H1 (cell line): ENCODE data around the gene TLE3. TPM values are rescaled to one million over a fixed set of nuclear protein-coding genes. Genes with fewer than 3 reads are reported as not detected.

Experiments used
- CTCF ChIA-PET: fragments of 300-600 bp; sonication (Branson Sonifier 250); formaldehyde crosslinking; loops from one replicate; lab custom pipeline; 2021; ENCODE audit not compliant: partially characterized antibody; lab: Charles Lee
- POLR2A ChIA-PET: fragments of 300-600 bp; sonication (Branson Sonifier 250); formaldehyde crosslinking; loops from one replicate; lab custom pipeline; 2021; ENCODE audit warnings: inconsistent platforms; ENCODE audit not compliant: partially characterized antibody; lab: Charles Lee
- DNase-seq, 2 experiments: peaks; one replicate each; pipeline versions ENCODE4 v3.0.0 to v3.0.0-alpha.2; 2010 to 2022; ENCODE audit warnings: low spot score in 2 of 2, low read depth in 1 of 2, mixed read lengths in 1 of 2
- FAIRE-seq: peaks from 2 replicates; lab custom pipeline; 2011; peaks lifted over from hg19 to GRCh38; lab: Jason Lieb, UNC
- H2AFZ ChIP-seq: 2 replicates; pipeline ENCODE4 v1.8.1; 2012; ENCODE audit warnings: low read length, inconsistent platforms
- H2AK5ac ChIP-seq: 2 replicates; pipeline ENCODE4 v1.6.1; 2013; ENCODE audit warnings: low read depth, low read length
- H2BK120ac ChIP-seq: replicated peaks from 2 replicates; pipeline ENCODE3; 2013; ENCODE audit warnings: low read depth, low read length, inconsistent platforms
- H2BK12ac ChIP-seq: 2 replicates; pipeline ENCODE4 v1.6.1; 2013; ENCODE audit warnings: low read depth, low read length
- H2BK15ac ChIP-seq: 2 replicates; pipeline ENCODE4 v1.6.1; 2013; ENCODE audit warnings: low read length
- H2BK20ac ChIP-seq: 2 replicates; pipeline ENCODE4 v1.6.1; 2013; ENCODE audit warnings: low read length
- H2BK5ac ChIP-seq: 2 replicates; pipeline ENCODE4 v1.6.1; 2013; ENCODE audit warnings: low read depth, low read length
- H3K14ac ChIP-seq: 2 replicates; pipeline ENCODE4 v1.6.1; 2013; ENCODE audit warnings: inconsistent platforms; ENCODE audit not compliant: insufficient read length
- H3K18ac ChIP-seq: 2 replicates; pipeline ENCODE4 v1.6.1; 2013; ENCODE audit warnings: low read length; ENCODE audit errors: extremely low read depth
- H3K23ac ChIP-seq: 2 replicates; pipeline ENCODE4 v1.6.1; 2013; ENCODE audit warnings: inconsistent platforms; ENCODE audit not compliant: insufficient read length
- H3K23me2 ChIP-seq: 2 replicates; pipeline ENCODE4 v1.6.1; 2013; ENCODE audit warnings: low read depth, low read length
- H3K27ac ChIP-seq: 2 replicates; pipeline ENCODE4 v1.6.1; 2011; ENCODE audit warnings: low read depth, low read length, inconsistent platforms
- H3K27me3 ChIP-seq, 4 experiments: replicated peaks in 1 of 4; 1 replicate in 1 of 4; 2 replicates in 3 of 4; pipeline versions ENCODE4 v1.6.1 to v1.8.1; 2011 to 2013; ENCODE audit warnings: low read length in 3 of 4, mild to moderate bottlenecking in 3 of 4, inconsistent platforms in 2 of 4, mixed read lengths in 2 of 4, moderate library complexity in 1 of 4; ENCODE audit not compliant: control insufficient read depth in 3 of 4, insufficient read depth in 3 of 4; ENCODE audit errors: extremely low read depth in 1 of 4
- H3K36me3 ChIP-seq, 4 experiments: 2 replicates each; pipeline versions ENCODE4 v1.6.1 to v1.8.1; 2011 to 2013; ENCODE audit warnings: mild to moderate bottlenecking in 4 of 4, low read length in 3 of 4, moderate library complexity in 2 of 4, control low read depth in 1 of 4, inconsistent platforms in 1 of 4; ENCODE audit not compliant: insufficient read depth in 4 of 4, control insufficient read depth in 2 of 4
- H3K4ac ChIP-seq: replicated peaks from 2 replicates; pipeline ENCODE3; 2013; ENCODE audit warnings: low read length, low read depth, mixed read lengths, inconsistent platforms; ENCODE audit not compliant: insufficient read length
- H3K4me1 ChIP-seq, 4 experiments: replicated peaks in 1 of 4; 1 replicate in 1 of 4; 2 replicates in 3 of 4; pipeline versions ENCODE4 v1.6.1 to v1.8.1; 2011 to 2013; ENCODE audit warnings: low read length in 3 of 4, inconsistent platforms in 2 of 4, mixed read lengths in 1 of 4; ENCODE audit not compliant: insufficient read depth in 4 of 4, control insufficient read depth in 3 of 4
- H3K4me2 ChIP-seq, 2 experiments: 2 replicates each; pipeline versions ENCODE4 v1.6.1 to v1.8.1; 2011 to 2013; ENCODE audit warnings: low read depth in 2 of 2, low read length in 2 of 2, control low read depth in 1 of 2, inconsistent platforms in 1 of 2, mild to moderate bottlenecking in 1 of 2; ENCODE audit not compliant: insufficient read depth in 1 of 2
- H3K4me3 ChIP-seq, 4 experiments: fragments of 200-600, 300-600 bp in 1 of 4; sonication (generic), shearing (Covaris generic), sonication (Bioruptor Twin) in 1 of 4; 2 replicates each; pipeline versions ENCODE4 v1.5.1 to v1.8.1; 2011 to 2016; ENCODE audit warnings: low read length in 4 of 4, low read depth in 3 of 4, control low read depth in 2 of 4, inconsistent platforms in 2 of 4, mild to moderate bottlenecking in 2 of 4, mixed read lengths in 1 of 4, moderate library complexity in 1 of 4; ENCODE audit not compliant: insufficient read depth in 2 of 4; ENCODE audit errors: extremely low read depth in 1 of 4
- H3K56ac ChIP-seq: replicated peaks from 2 replicates; pipeline ENCODE3; 2013; ENCODE audit warnings: low read depth, mild to moderate bottlenecking, mixed read lengths, low read length, inconsistent platforms; ENCODE audit not compliant: insufficient read length
- H3K79me1 ChIP-seq: 2 replicates; pipeline ENCODE4 v1.6.1; 2013; ENCODE audit warnings: low read depth, low read length, control low read depth
- H3K79me2 ChIP-seq, 2 experiments: 2 replicates each; pipeline versions ENCODE4 v1.6.1 to v1.8.1; 2012 to 2013; ENCODE audit warnings: low read length in 2 of 2, mild to moderate bottlenecking in 2 of 2, inconsistent platforms in 1 of 2; ENCODE audit not compliant: insufficient read depth in 2 of 2, control insufficient read depth in 1 of 2
- H3K9ac ChIP-seq, 4 experiments: replicated peaks in 1 of 4; 1 replicate in 1 of 4; 2 replicates in 3 of 4; pipeline versions ENCODE4 v1.6.1 to v1.8.1; 2011 to 2013; ENCODE audit warnings: low read depth in 3 of 4, low read length in 3 of 4, control low read depth in 2 of 4, mild to moderate bottlenecking in 2 of 4, moderate library complexity in 2 of 4, inconsistent platforms in 1 of 4; ENCODE audit errors: extremely low read depth in 1 of 4
- H3K9me3 ChIP-seq, 2 experiments: 2 replicates each; pipeline versions ENCODE4 v1.6.1 to v1.8.1; 2012 to 2013; ENCODE audit warnings: mild to moderate bottlenecking in 2 of 2, moderate library complexity in 2 of 2, control low read depth in 1 of 2, inconsistent platforms in 1 of 2, low read depth in 1 of 2, low read length in 1 of 2, mixed read lengths in 1 of 2; ENCODE audit not compliant: insufficient read depth in 2 of 2
- H4K20me1 ChIP-seq, 2 experiments: replicated peaks in 1 of 2; 2 replicates each; pipeline versions ENCODE3 to v1.8.1; 2011 to 2013; ENCODE audit warnings: inconsistent platforms in 2 of 2, low read length in 2 of 2, mild to moderate bottlenecking in 1 of 2; ENCODE audit not compliant: insufficient read depth in 2 of 2, control insufficient read depth in 1 of 2
- H4K5ac ChIP-seq: 2 replicates; pipeline ENCODE4 v1.6.1; 2013; ENCODE audit warnings: low read length, low read depth, mixed read lengths, inconsistent platforms; ENCODE audit not compliant: insufficient read length
- H4K8ac ChIP-seq: 2 replicates; pipeline ENCODE4 v1.8.0; 2013; ENCODE audit warnings: mild to moderate bottlenecking, moderate library complexity, low read length, inconsistent platforms; ENCODE audit not compliant: insufficient read depth; ENCODE audit errors: extremely low read depth
- H4K91ac ChIP-seq: replicated peaks from 2 replicates; pipeline ENCODE3; 2013; ENCODE audit warnings: low read length, mixed read lengths, inconsistent platforms; ENCODE audit not compliant: insufficient read length
- BCL11A ChIP-seq, 2 experiments: IDR thresholded peaks; one replicate each; pipeline ENCODE4 v1.6.1; 2011; ENCODE audit warnings: low read depth in 2 of 2, low read length in 2 of 2, mild to moderate bottlenecking in 2 of 2
- CHD1 ChIP-seq: IDR thresholded peaks from 2 replicates; pipeline ENCODE4 v1.6.1; 2012; ENCODE audit warnings: low read depth, low read length, improper control_type of control experiment
- CHD2 ChIP-seq: IDR thresholded peaks from 2 replicates; pipeline ENCODE4 v1.6.1; 2012; ENCODE audit warnings: low read length, improper control_type of control experiment
- CREB1 ChIP-seq: IDR thresholded peaks from 2 replicates; pipeline ENCODE4 v1.6.1; 2012; ENCODE audit warnings: inconsistent platforms
- GABPA ChIP-seq: IDR thresholded peaks from 2 replicates; pipeline ENCODE4 v1.6.1; 2011; ENCODE audit warnings: mild to moderate bottlenecking, low read length, moderate library complexity, borderline replicate concordance; ENCODE audit not compliant: insufficient read depth
- KDM4A ChIP-seq: IDR thresholded peaks from one replicate; pipeline ENCODE4 v1.7.1; 2012; ENCODE audit warnings: low read depth, mild to moderate bottlenecking, moderate library complexity, low read length, inconsistent platforms; ENCODE audit not compliant: severe bottlenecking
- MAX ChIP-seq: IDR thresholded peaks from 2 replicates; pipeline ENCODE4 v1.6.1; 2012; ENCODE audit warnings: inconsistent platforms
- NRF1 ChIP-seq: IDR thresholded peaks from 2 replicates; pipeline ENCODE4 v1.6.1; 2011; ENCODE audit warnings: mild to moderate bottlenecking, low read depth, low read length, improper control_type of control experiment
- SIX5 ChIP-seq: IDR thresholded peaks from 2 replicates; pipeline ENCODE4 v1.6.1; 2011; ENCODE audit warnings: mild to moderate bottlenecking, low read depth, low read length
- TAF1 ChIP-seq: IDR thresholded peaks from 2 replicates; pipeline ENCODE4 v1.6.1; 2011; ENCODE audit warnings: mild to moderate bottlenecking, low read depth, low read length
- WGBS, 2 experiments: shearing (Covaris generic) in 1 of 2; methylation state at CpG; one replicate each; pipeline versions ENCODE4 v1.1.6 to v1.1.7; 2013 to 2015; ENCODE audit warnings: low lambda C conversion rate in 2 of 2, mixed read lengths in 2 of 2, inconsistent platforms in 1 of 2, low coverage in 1 of 2, missing lambda C conversion rate in 1 of 2; ENCODE audit not compliant: insufficient replicate concordance in 2 of 2, insufficient coverage in 1 of 2, insufficient read length in 1 of 2; ENCODE audit errors: extremely low coverage in 1 of 2, missing lambda C conversion rate in 1 of 2; 5-methylcytosine and 5-hydroxymethylcytosine counted together
- polyA plus RNA-seq, 7 experiments: library from polyadenylated mRNA; depleted of rRNA in 3 of 7; stranded (reverse) in 5 of 7; unstranded in 2 of 7; fragments of >200 nt in 5 of 7; fragments of 200-250 nt in 2 of 7; gene quantifications; 1 replicate in 5 of 7; 2 replicates in 1 of 7; 4 replicates in 1 of 7; pipeline versions ENCODE4 v1.2.1 to v1.2.3, GENCODE V29; 2011 to 2013; ENCODE audit warnings: missing spikeins in 2 of 7, mixed read lengths in 2 of 7
- total RNA-seq: library from RNA; stranded (reverse); fragmentation: NEBNext Ultra II Directional; extraction: Animal tissue kit (Norgen Biotek cat#: 25700); gene quantifications from 2 replicates; pipeline ENCODE4 v1.2.1, GENCODE V29; 2021

TLE3 gene
- total and polyA plus RNA-seq, 2 of the 8 experiments (the other 6 are each of a cell fraction or from before 2014, with no cell fraction given) = 25.1 to 61.2 TPM

GRCh38 chr15:70034141-70034540, 63.6 kb downstream of the TLE3 start:
- Histone ChIP-seq H3K9me3 (no peaks in the 10 kb centered on the region), H3K4me3 (no peak overlapping the region), H2AK5ac (no peak overlapping the region), H4K20me1 (no peaks in the 10 kb centered on the region), H3K27me3 (no peaks in the 10 kb centered on the region), H3K56ac (no peak overlapping the region), H3K23me2 (no peaks in the 10 kb centered on the region), H2BK20ac (no peak overlapping the region), H3K9ac (no peak overlapping the region), H2BK12ac (no peak overlapping the region), H4K8ac (no peak overlapping the region; the same call in 1 of the 2 replicates), H3K27ac (no peak overlapping the region), H3K79me1 (no peaks in the 10 kb centered on the region), H3K4me1 (no peaks in the 10 kb centered on the region; a peak in 1 of 7 replicates), H3K18ac (no peak overlapping the region), H2BK5ac (no peak overlapping the region), H3K36me3 (no peaks in the 10 kb centered on the region), H2BK120ac (no peak overlapping the region), H4K5ac (no peak overlapping the region), H3K23ac (no peak overlapping the region), H2AFZ (no peak overlapping the region), H4K91ac (no peak overlapping the region), H3K14ac (no peak overlapping the region), H3K4ac (no peak overlapping the region), H3K79me2 (no peaks in the 10 kb centered on the region), H2BK15ac (no peak overlapping the region), H3K4me2 (no peak overlapping the region)
- WGBS, 2 experiments = 90% methylated on average over 4 of the region's 4 CpGs; no CpG with 5 or more reads in 1 of the 2 experiments
- TF ChIP-seq BCL11A (IDR thresholded peaks at IDR 0.05; ENCODE audit: low read depth in 2 of 2, low read length in 2 of 2) (no peak), CHD1 (no peak), TAF1 (no peak), SIX5 (no peak), MAX (no peak), NRF1 (no peak), CREB1 (no peak), KDM4A (no peak), GABPA (no peak), CHD2 (no peak)
- ChIA-PET CTCF (interaction anchor here (0.8 to 2.4 kb wide), 6 partner anchors 9 to 305 kb away, joined by 3 to 8 read pairs (median 5); no protein-coding TSS in a partner anchor), POLR2A (interaction anchor here (1.1 to 1.2 kb wide), 2 partner anchors 11 to 64 kb away, joined by 3 read pairs; no protein-coding TSS in a partner anchor)
- no peak for FAIRE-seq
- DNase-seq = no peak
